H9 (cell line): ENCODE results near the gene CD244. TPM values are rescaled to one million over a fixed set of nuclear protein-coding genes. Genes with fewer than 3 reads are reported as not detected.
"Not testable (repeated sequence)": the region's sequence is repeated elsewhere in the genome, so short reads cannot be mapped to it uniquely, and the experiment has no call there.

Source experiments
- DNase-seq: peaks from one replicate; pipeline ENCODE4 v3.0.0-alpha.2; 2017
- H2AFZ ChIP-seq: one replicate; pipeline ENCODE4 v1.6.1; 2013; ENCODE audit warnings: mild to moderate bottlenecking, low read length, control low read depth, moderate library complexity
- H2AK5ac ChIP-seq: 2 replicates; pipeline ENCODE4 v1.6.1; 2013; ENCODE audit warnings: low read length, control low read depth, mixed read lengths; ENCODE audit not compliant: insufficient read length
- H2BK120ac ChIP-seq: one replicate; pipeline ENCODE4 v1.6.1; 2013; ENCODE audit warnings: low read depth, mild to moderate bottlenecking, low read length, control low read depth, inconsistent platforms; ENCODE audit not compliant: poor library complexity, severe bottlenecking
- H2BK12ac ChIP-seq: 2 replicates; pipeline ENCODE4 v1.6.1; 2013; ENCODE audit warnings: low read length, control low read depth, mixed read lengths, low read depth; ENCODE audit not compliant: insufficient read length
- H2BK15ac ChIP-seq: 2 replicates; pipeline ENCODE4 v1.6.1; 2013; ENCODE audit warnings: low read depth, low read length, control low read depth
- H2BK20ac ChIP-seq: one replicate; pipeline ENCODE4 v1.6.1; 2013; ENCODE audit warnings: low read depth, mild to moderate bottlenecking, low read length, control low read depth, inconsistent platforms; ENCODE audit not compliant: poor library complexity, severe bottlenecking
- H2BK5ac ChIP-seq: 2 replicates; pipeline ENCODE4 v1.6.1; 2013; ENCODE audit warnings: low read length, control low read depth, mixed read lengths; ENCODE audit not compliant: insufficient read length
- H3K14ac ChIP-seq: 2 replicates; pipeline ENCODE4 v1.6.1; 2013; ENCODE audit warnings: low read length, control low read depth; ENCODE audit not compliant: insufficient read depth
- H3K18ac ChIP-seq: 2 replicates; pipeline ENCODE4 v1.6.1; 2013; ENCODE audit warnings: low read depth, mild to moderate bottlenecking, mixed read lengths, low read length, control low read depth; ENCODE audit not compliant: insufficient read length
- H3K23ac ChIP-seq: 2 replicates; pipeline ENCODE4 v1.6.1; 2013; ENCODE audit warnings: low read length, control low read depth, mixed read lengths, low read depth; ENCODE audit not compliant: insufficient read length
- H3K23me2 ChIP-seq: 2 replicates; pipeline ENCODE4 v1.6.1; 2013; ENCODE audit warnings: low read depth, mild to moderate bottlenecking, mixed read lengths, low read length, control low read depth; ENCODE audit not compliant: insufficient read length, poor library complexity, severe bottlenecking
- H3K27ac ChIP-seq: 2 replicates; pipeline ENCODE4 v1.5.1; 2013; ENCODE audit warnings: low read length, control low read depth, mixed read lengths, low read depth; ENCODE audit not compliant: insufficient read length
- H3K27me3 ChIP-seq: 2 replicates; pipeline ENCODE4 v1.6.1; 2013; ENCODE audit warnings: low read length, control low read depth, inconsistent platforms; ENCODE audit not compliant: insufficient read depth
- H3K4ac ChIP-seq: 2 replicates; pipeline ENCODE4 v1.6.1; 2013; ENCODE audit warnings: low read depth, mild to moderate bottlenecking, control low read depth, inconsistent platforms, low read length, moderate library complexity
- H3K4me1 ChIP-seq: 2 replicates; pipeline ENCODE4 v1.6.1; 2013; ENCODE audit warnings: low read length, control low read depth, inconsistent platforms; ENCODE audit not compliant: insufficient read depth
- H3K4me2 ChIP-seq: 2 replicates; pipeline ENCODE4 v1.6.1; 2013; ENCODE audit warnings: low read length, control low read depth, mixed read lengths; ENCODE audit not compliant: insufficient read length, insufficient read depth
- H3K56ac ChIP-seq: 2 replicates; pipeline ENCODE4 v1.6.1; 2013; ENCODE audit warnings: low read depth, mild to moderate bottlenecking, mixed read lengths, low read length, control low read depth; ENCODE audit not compliant: insufficient read length
- H3K79me1 ChIP-seq: 2 replicates; pipeline ENCODE4 v1.6.1; 2013; ENCODE audit warnings: low read depth, mild to moderate bottlenecking, moderate library complexity, low read length, control low read depth, inconsistent platforms; ENCODE audit not compliant: insufficient read depth, poor library complexity, severe bottlenecking
- H3K79me2 ChIP-seq: 2 replicates; pipeline ENCODE4 v1.6.1; 2013; ENCODE audit warnings: low read length, control low read depth, inconsistent platforms; ENCODE audit not compliant: insufficient read depth
- H3K9ac ChIP-seq: 2 replicates; pipeline ENCODE4 v1.6.1; 2013; ENCODE audit warnings: low read length, control low read depth, mixed read lengths; ENCODE audit not compliant: insufficient read length; ENCODE audit errors: extremely low read depth
- H3K9me3 ChIP-seq: one replicate; pipeline ENCODE4 v1.6.1; 2013; ENCODE audit warnings: low read depth, low read length, inconsistent platforms; ENCODE audit not compliant: control insufficient read depth
- H3T11ph ChIP-seq: one replicate; pipeline ENCODE4 v1.6.1; 2013; ENCODE audit warnings: mild to moderate bottlenecking, low read length, control low read depth, inconsistent platforms
- H4K20me1 ChIP-seq: one replicate; pipeline ENCODE4 v1.6.1; 2013; ENCODE audit not compliant: control insufficient read depth, insufficient read length, insufficient read depth
- H4K5ac ChIP-seq: 2 replicates; pipeline ENCODE4 v1.6.1; 2013; ENCODE audit warnings: low read depth, mild to moderate bottlenecking, mixed read lengths, low read length, control low read depth; ENCODE audit not compliant: insufficient read length
- H4K8ac ChIP-seq: replicated peaks from 2 replicates; pipeline ENCODE4 v1.6.1; 2013; ENCODE audit warnings: low read length, control low read depth, mixed read lengths, low read depth; ENCODE audit not compliant: insufficient read length
- H4K91ac ChIP-seq: 2 replicates; pipeline ENCODE4 v1.6.1; 2013; ENCODE audit warnings: low read depth, mild to moderate bottlenecking, moderate library complexity, mixed read lengths, low read length, control low read depth; ENCODE audit not compliant: insufficient read length
- H3K27ac Mint-ChIP-seq, 3 experiments: 2 replicates in 2 of 3; 3 replicates in 1 of 3; pipeline ENCODE4 v1.8.0; 2020 to 2021; ENCODE audit warnings: mixed read lengths in 3 of 3, mild to moderate bottlenecking in 1 of 3, moderate library complexity in 1 of 3
- H3K27me3 Mint-ChIP-seq: 2 replicates; pipeline ENCODE4 v1.8.0; 2021; ENCODE audit warnings: low read depth, mild to moderate bottlenecking, moderate library complexity, mixed read lengths
- H3K36me3 Mint-ChIP-seq, 3 experiments: 2 replicates in 2 of 3; 3 replicates in 1 of 3; pipeline ENCODE4 v1.8.0; 2020 to 2021; ENCODE audit warnings: low read depth in 3 of 3, mixed read lengths in 3 of 3; ENCODE audit not compliant: insufficient read depth in 1 of 3
- H3K4me1 Mint-ChIP-seq, 2 experiments: 2 replicates each; pipeline ENCODE4 v1.8.0; 2020; ENCODE audit warnings: mixed read lengths in 2 of 2
- H3K4me3 Mint-ChIP-seq, 2 experiments: 2 replicates in 1 of 2; 3 replicates in 1 of 2; pipeline ENCODE4 v1.8.0; 2020 to 2021; ENCODE audit warnings: mild to moderate bottlenecking in 2 of 2, mixed read lengths in 2 of 2, moderate library complexity in 1 of 2
- H3K9me3 Mint-ChIP-seq, 2 experiments: 2 replicates in 1 of 2; 3 replicates in 1 of 2; pipeline ENCODE4 v1.8.0; 2020; ENCODE audit warnings: mild to moderate bottlenecking in 2 of 2, mixed read lengths in 2 of 2, moderate library complexity in 1 of 2
- WGBS: extraction: QIAGEN DNeasy Blood & Tissue Kit; methylation state at CpG from one replicate; pipeline ENCODE4 v1.1.7; 2013; ENCODE audit warnings: missing lambda C conversion rate, low lambda C conversion rate, mixed read lengths; ENCODE audit not compliant: insufficient read length; ENCODE audit errors: extremely low coverage; 5-methylcytosine and 5-hydroxymethylcytosine counted together
- total RNA-seq: library from RNA; stranded (reverse); gene quantifications from 2 replicates; pipeline ENCODE4 v1.2.1, GENCODE V29; 2021
- TF ChIP-seq, protein P1 (sequence below): fragments of 200-600 bp; sonication (generic); conservative IDR thresholded peaks from 3 replicates; pipeline ENCODE4 v1.8.0; 2021; ENCODE audit warnings: antibody characterized with exemption, mild to moderate bottlenecking

The CD244 gene
- total RNA-seq, 1 experiment from 2014 or later = not detected

DNA sequence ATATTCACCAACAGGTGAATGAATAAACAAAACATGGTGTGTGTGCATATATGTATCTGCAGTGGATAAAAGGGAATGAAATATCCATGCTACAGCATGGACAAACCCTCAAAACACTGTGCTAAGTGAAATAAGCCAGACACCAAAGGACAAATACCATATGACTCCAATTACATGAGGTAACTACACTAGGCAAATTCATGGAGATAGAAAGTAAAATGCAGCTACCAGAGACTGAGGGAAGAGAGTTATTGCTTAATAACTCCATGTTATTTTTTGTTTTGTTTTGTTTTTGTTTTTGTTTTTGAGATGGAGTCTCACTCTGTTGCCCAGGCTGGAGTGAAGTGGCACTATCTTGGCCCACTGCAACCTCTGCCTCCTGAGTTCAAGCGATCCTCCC is 19.9 kb upstream of the CD244 start:
- no peak overlapping the region for H4K91ac ChIP-seq
- no peak overlapping the region for H3T11ph ChIP-seq
- H3K4ac ChIP-seq = no peak overlapping the region
- H3K23me2 ChIP-seq = no peaks in the 10 kb centered on the region
- H2BK15ac ChIP-seq = no peak overlapping the region
- Mint-ChIP-seq H3K9me3 (no peaks in the 10 kb centered on the region), H3K36me3 (no peaks in the 10 kb centered on the region), H3K27me3 (peaks cover 2% of the 10 kb centered on the region), H3K4me3 (no peak overlapping the region), H3K4me1 (peaks cover 0 to under 1% of the 10 kb centered on the region in 2 experiments; a peak in 1 of 4 replicates), H3K27ac (no peak overlapping the region)
- H2BK120ac ChIP-seq = no peak overlapping the region
- no peak overlapping the region for H2BK12ac ChIP-seq
- H3K79me2 ChIP-seq = no peaks in the 10 kb centered on the region
- H2BK20ac ChIP-seq = no peak overlapping the region
- no peak overlapping the region for H3K4me2 ChIP-seq
- H3K4me1 ChIP-seq = no peaks in the 10 kb centered on the region
- no peaks in the 10 kb centered on the region for H3K9me3 ChIP-seq
- no peak overlapping the region for H3K9ac ChIP-seq
- no peak overlapping the region for H2AFZ ChIP-seq
- no peak overlapping the region for H4K8ac ChIP-seq
- no peak overlapping the region for H3K14ac ChIP-seq
- DNase-seq = no peak
- no peak overlapping the region for H3K23ac ChIP-seq
- H3K18ac ChIP-seq = no peak overlapping the region
- H3K79me1 ChIP-seq = no peaks in the 10 kb centered on the region
- H2AK5ac ChIP-seq = no peak overlapping the region
- H3K27ac ChIP-seq = no peak overlapping the region
- no CpG with 5 or more reads among the region's 1 CpG for WGBS
- TF ChIP-seq, protein P1, sequence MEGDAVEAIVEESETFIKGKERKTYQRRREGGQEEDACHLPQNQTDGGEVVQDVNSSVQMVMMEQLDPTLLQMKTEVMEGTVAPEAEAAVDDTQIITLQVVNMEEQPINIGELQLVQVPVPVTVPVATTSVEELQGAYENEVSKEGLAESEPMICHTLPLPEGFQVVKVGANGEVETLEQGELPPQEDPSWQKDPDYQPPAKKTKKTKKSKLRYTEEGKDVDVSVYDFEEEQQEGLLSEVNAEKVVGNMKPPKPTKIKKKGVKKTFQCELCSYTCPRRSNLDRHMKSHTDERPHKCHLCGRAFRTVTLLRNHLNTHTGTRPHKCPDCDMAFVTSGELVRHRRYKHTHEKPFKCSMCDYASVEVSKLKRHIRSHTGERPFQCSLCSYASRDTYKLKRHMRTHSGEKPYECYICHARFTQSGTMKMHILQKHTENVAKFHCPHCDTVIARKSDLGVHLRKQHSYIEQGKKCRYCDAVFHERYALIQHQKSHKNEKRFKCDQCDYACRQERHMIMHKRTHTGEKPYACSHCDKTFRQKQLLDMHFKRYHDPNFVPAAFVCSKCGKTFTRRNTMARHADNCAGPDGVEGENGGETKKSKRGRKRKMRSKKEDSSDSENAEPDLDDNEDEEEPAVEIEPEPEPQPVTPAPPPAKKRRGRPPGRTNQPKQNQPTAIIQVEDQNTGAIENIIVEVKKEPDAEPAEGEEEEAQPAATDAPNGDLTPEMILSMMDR = no peak
- no peaks in the 10 kb centered on the region for H3K27me3 ChIP-seq
- no peak overlapping the region for H4K5ac ChIP-seq
- no peak overlapping the region for H2BK5ac ChIP-seq
- no peaks in the 10 kb centered on the region for H4K20me1 ChIP-seq
- no peak overlapping the region for H3K56ac ChIP-seq

DNA sequence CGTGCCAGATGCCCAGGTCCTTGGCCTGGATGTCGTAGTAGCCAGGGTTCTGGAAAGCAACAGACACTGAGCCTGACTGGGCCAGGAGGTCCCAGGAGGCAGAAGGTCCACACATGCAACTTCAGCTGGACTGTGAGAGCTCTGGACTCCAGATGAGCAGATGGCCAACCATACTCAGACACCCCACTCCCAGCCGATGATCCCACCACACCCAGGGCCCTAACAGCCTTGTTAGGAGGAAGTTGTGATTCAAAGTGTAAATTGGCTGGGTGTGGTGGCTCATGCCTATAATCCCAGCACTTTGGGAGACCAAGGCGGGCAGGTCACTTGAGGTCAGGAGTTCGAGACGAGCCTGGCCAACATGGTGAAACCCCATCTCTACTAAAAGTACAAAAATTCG is 18.6 kb upstream of the CD244 start:
- H2BK20ac ChIP-seq, H2BK15ac ChIP-seq, H3K79me1 ChIP-seq, H3K18ac ChIP-seq, H3K4me1 Mint-ChIP-seq, H4K5ac ChIP-seq, H2BK5ac ChIP-seq, H3K23me2 ChIP-seq, H3K23ac ChIP-seq, H3K9me3 Mint-ChIP-seq, H3K14ac ChIP-seq, H3K27me3 Mint-ChIP-seq, H2AFZ ChIP-seq, H3K27ac ChIP-seq, H4K20me1 ChIP-seq, H4K91ac ChIP-seq, H3K9me3 ChIP-seq, H3K56ac ChIP-seq, H2BK120ac ChIP-seq, H3K79me2 ChIP-seq, DNase-seq, H3K27me3 ChIP-seq, H3K27ac Mint-ChIP-seq, H2BK12ac ChIP-seq, H3T11ph ChIP-seq, H3K4me3 Mint-ChIP-seq, H3K4me2 ChIP-seq, H4K8ac ChIP-seq, H2AK5ac ChIP-seq, H3K4ac ChIP-seq, H3K4me1 ChIP-seq, H3K9ac ChIP-seq, H3K36me3 Mint-ChIP-seq: not testable (repeated sequence)
- WGBS = no CpG with 5 or more reads among the region's 7 CpGs
